Tibial artery (tissue), 4 donors: ENCODE data around the gene ACLY.

Experiments
- DNase-seq, 2 donors: peaks; one replicate each; pipeline ENCODE4 v3.0.0-alpha.2; 2019
- H3K27ac ChIP-seq, 2 donors: fragments of 200-600 bp; sonication (generic) in 1 of 2; 1 replicate in 1 of 2; 2 replicates in 1 of 2; pipeline ENCODE4 v1.5.1; 2018 to 2019; ENCODE audit warnings: mild to moderate bottlenecking in 1 of 2
- H3K27me3 ChIP-seq, 2 donors: fragments of 200-600 bp; sonication (generic) in 1 of 2; one replicate each; pipeline versions ENCODE4 v1.5.1 to v1.6.0; 2016 to 2019
- H3K36me3 ChIP-seq, 3 donors: fragments of 200-600 bp; sonication (generic) in 2 of 3; one replicate each; pipeline ENCODE4 v1.5.1; 2016 to 2019; ENCODE audit warnings: mild to moderate bottlenecking in 2 of 3
- H3K4me1 ChIP-seq, 4 donors: fragments of 200-600 bp; sonication (generic) in 2 of 4; 1 replicate in 3 of 4; 2 replicates in 1 of 4; pipeline ENCODE4 v1.5.1; 2016 to 2019
- H3K4me3 ChIP-seq, 2 donors: fragments of 200-600 bp; sonication (generic) in 1 of 2; 1 replicate in 1 of 2; 2 replicates in 1 of 2; pipeline ENCODE4 v1.5.1; 2018 to 2019; ENCODE audit warnings: mild to moderate bottlenecking in 2 of 2
- H3K9me3 ChIP-seq, 3 donors: fragments of 200-600 bp; sonication (generic) in 1 of 3; one replicate each; pipeline ENCODE4 v1.5.1; 2016 to 2019
- intact Hi-C: fragments of 100-400 bp; cut with DNase I; formaldehyde crosslinking; loops from one replicate; pipeline ENCODE4 v1.15.0; 2023; ENCODE audit warnings: low total_unique reads
- TF ChIP-seq, protein P1 (sequence below), 2 experiments: fragments of 200-600 bp in 1 of 2; fragments of 450-650 bp in 1 of 2; IDR thresholded peaks; one replicate each; pipeline ENCODE4 v1.5.1; 2017 to 2019; ENCODE audit warnings: antibody characterized with exemption in 2 of 2, mild to moderate bottlenecking in 1 of 2, moderate library complexity in 1 of 2

The ACLY gene

DNA sequence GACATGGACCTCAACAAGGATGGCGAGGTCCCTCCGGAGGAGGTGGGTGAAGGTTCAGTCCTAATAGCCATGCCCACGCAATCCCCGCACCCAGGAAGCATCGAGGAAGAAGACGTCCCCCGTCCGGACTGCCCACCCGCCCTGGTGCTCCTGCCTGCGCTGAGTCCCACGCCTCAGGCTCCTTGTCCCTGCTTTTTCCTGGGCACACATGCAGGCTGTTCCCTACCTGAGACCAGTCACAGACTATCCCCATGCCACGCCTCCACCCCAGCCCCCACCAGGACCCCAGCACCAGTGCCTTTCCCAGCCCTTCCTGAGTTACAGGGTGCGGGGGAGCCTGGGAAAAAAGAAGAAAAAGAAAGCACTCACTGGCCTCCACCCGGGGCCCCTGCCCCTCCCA, 97.0 kb downstream of the ACLY start:
- no peaks in the 10 kb centered on the region for H3K9me3 ChIP-seq
- H3K4me3 ChIP-seq = no peak overlapping the region
- H3K27me3 ChIP-seq = no peaks in the 10 kb centered on the region
- DNase-seq = no peak
- intact Hi-C loops = no loop called here
- peaks cover 13 to 40% (median 15%) of the 10 kb centered on the region in 3 donors for H3K36me3 ChIP-seq
- no peak overlapping the region for H3K27ac ChIP-seq
- TF ChIP-seq, protein P1, sequence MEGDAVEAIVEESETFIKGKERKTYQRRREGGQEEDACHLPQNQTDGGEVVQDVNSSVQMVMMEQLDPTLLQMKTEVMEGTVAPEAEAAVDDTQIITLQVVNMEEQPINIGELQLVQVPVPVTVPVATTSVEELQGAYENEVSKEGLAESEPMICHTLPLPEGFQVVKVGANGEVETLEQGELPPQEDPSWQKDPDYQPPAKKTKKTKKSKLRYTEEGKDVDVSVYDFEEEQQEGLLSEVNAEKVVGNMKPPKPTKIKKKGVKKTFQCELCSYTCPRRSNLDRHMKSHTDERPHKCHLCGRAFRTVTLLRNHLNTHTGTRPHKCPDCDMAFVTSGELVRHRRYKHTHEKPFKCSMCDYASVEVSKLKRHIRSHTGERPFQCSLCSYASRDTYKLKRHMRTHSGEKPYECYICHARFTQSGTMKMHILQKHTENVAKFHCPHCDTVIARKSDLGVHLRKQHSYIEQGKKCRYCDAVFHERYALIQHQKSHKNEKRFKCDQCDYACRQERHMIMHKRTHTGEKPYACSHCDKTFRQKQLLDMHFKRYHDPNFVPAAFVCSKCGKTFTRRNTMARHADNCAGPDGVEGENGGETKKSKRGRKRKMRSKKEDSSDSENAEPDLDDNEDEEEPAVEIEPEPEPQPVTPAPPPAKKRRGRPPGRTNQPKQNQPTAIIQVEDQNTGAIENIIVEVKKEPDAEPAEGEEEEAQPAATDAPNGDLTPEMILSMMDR (IDR thresholded peaks at IDR 0.05) = no peak
- no peaks in the 10 kb centered on the region for H3K4me1 ChIP-seq

DNA sequence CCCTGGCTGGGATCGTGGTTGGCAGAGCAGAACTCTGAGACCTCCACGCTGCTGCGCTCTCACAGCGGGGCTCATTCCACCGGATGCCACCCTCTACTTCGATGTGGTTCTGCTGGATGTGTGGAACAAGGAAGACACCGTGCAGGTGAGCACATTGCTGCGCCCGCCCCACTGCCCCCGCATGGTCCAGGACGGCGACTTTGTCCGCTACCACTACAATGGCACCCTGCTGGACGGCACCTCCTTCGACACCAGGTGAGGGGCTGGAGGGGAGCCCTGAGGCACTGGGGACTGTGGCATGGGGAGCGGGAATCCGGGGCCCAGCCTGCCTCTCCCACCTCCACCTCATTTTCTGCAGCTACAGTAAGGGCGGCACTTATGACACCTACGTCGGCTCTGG, 100.7 kb downstream of the ACLY start:
- H3K9me3 ChIP-seq = no peaks in the 10 kb centered on the region
- no peaks in the 10 kb centered on the region for H3K27me3 ChIP-seq
- intact Hi-C loops = loop anchor here (10.0 kb wide), 1 partner anchor 47 kb away; the partner anchor contains the start of gene KLHL11
- H3K36me3 ChIP-seq = peaks cover 0 to 13% (median 0%) of the 10 kb centered on the region in 3 donors
- peaks cover 0 to 11% (median 10%) of the 10 kb centered on the region in 4 donors for H3K4me1 ChIP-seq
- no peak overlapping the region for H3K4me3 ChIP-seq
- TF ChIP-seq, protein P1 (IDR thresholded peaks at IDR 0.05) = no peak
- no peak overlapping the region for H3K27ac ChIP-seq
- no peak for DNase-seq
